Vagina (tissue), 2 donors: ENCODE results near the gene SEMA4C.

Source experiments
- CTCF ChIP-seq, 3 experiments: fragments of 450-650 bp in 2 of 3; fragments of 200-600 bp in 1 of 3; sonication (generic) in 1 of 3; IDR thresholded peaks; one replicate each; pipeline ENCODE4 v1.5.1; 2017 to 2019; ENCODE audit warnings: antibody characterized with exemption in 3 of 3, mild to moderate bottlenecking in 2 of 3, moderate library complexity in 2 of 3
- POLR2A ChIP-seq, 2 donors: fragments of 450-650 bp; IDR thresholded peaks; one replicate each; pipeline ENCODE4 v1.6.1; 2017; ENCODE audit warnings: antibody characterized with exemption in 2 of 2, mild to moderate bottlenecking in 2 of 2, moderate library complexity in 2 of 2
- POLR2AphosphoS5 ChIP-seq, 2 donors: sonication (generic); formaldehyde crosslinking; IDR thresholded peaks; one replicate each; pipeline ENCODE4 v1.9.0; 2017; ENCODE audit warnings: antibody characterized with exemption in 2 of 2, mild to moderate bottlenecking in 2 of 2, low read depth in 1 of 2; ENCODE audit not compliant: insufficient read depth in 1 of 2

GRCh38 chr2:96825057-96825456, 44.8 kb downstream of the SEMA4C start:
- TF ChIP-seq CTCF (IDR thresholded peaks at IDR 0.05) (no peak), POLR2AphosphoS5 (IDR thresholded peaks at IDR 0.05; ENCODE audit: insufficient read depth in 1 of 2, low read depth in 1 of 2) (no peak), POLR2A (IDR thresholded peaks at IDR 0.05) (no peak)
